Stimulated activated CD8-positive, alpha-beta memory T cell treated with anti-CD3 and anti-CD28 coated beads, Interleukin-15, amount 100 ng/mL, for 4 hours (primary cell): Measurements from ENCODE around the gene RAB4A.
"Not testable (repeated sequence)": the region's sequence is repeated elsewhere in the genome, so short reads cannot be mapped to it uniquely, and the experiment has no call there.

Source experiments
- DNase-seq, 2 donors: peaks; one replicate each; pipeline ENCODE4 v3.0.0-alpha.2; 2020; ENCODE audit warnings: low read depth in 2 of 2

The RAB4A gene

DNA sequence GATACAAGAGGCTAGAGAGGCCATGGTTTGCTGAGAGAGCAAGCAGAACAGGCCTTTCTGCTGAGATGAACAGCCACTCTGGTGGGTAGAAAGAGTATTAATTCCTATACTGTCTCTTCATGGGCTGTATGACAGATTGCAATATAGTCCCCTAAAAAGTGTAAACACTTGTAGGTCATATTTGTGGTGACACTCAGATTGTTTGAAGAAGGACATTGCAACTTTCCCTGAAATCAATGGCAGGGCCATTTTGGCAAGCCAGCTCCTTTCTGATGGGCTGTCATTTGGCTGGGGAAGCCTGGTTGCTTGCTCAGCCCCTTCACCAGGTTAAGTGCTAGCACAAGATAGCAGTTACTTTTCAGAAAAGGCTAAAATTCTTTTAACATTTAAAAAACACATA, 27.5 kb downstream of the RAB4A start:
- DNase-seq = no peak

DNA sequence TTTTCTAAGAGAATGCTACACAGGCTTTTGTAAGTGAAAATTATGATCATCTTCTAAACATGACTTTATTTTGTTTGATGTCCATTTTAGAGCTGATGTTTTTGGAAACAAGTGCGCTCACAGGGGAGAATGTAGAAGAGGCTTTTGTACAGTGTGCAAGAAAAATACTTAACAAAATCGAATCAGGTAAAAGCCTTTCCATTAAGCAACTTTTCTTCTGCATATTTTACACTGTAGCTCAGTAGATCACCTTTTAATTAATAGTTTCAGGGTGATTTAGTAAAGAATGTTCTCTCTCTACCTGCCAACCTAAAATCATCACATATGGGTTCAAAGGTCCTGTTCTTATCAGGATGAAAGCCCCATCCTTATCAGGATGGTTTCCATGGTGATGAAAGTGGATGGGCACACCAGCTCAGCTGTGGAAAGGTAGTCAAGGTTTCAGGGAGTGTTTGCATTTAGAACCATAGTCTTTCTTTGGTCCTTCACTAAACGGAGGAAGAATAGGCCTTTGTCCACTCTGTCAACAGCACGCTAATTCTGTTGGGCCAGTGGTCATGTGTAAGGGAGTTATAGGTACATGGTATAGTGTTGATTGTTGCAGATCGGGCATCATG, 28.1 kb downstream of the RAB4A start:
- no peak for DNase-seq

DNA sequence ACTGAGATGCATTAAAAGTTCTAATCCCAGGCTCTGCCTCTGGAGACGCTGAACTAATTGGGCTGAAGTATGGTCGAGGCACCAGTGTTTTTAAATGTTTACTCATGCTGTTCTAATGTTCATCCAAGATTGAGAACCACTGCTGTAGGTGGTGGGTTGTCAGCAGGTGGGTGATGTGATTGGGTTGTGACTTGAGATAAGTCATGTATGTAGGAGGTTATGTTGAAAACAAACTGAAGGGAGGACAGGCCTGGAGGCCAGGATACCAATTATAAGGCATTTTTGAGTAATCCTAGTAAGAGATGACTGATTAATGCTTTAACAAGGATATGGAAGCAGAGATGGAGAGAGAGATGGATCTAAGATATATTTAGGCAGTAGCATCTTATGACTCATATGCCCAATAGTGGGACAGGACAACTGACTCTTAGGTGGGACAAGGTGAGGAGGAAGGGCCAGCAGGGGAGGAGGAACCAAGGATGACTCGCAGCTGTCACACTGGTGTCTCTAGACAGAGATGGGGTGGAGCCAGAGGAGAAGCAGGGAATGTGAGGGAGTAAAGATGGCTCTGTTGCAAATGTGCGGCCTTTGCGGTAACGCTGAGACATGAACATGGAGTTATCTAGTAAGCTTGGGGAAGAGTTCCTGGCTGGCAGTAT, 29.3 kb downstream of the RAB4A start:
- no peak for DNase-seq

DNA sequence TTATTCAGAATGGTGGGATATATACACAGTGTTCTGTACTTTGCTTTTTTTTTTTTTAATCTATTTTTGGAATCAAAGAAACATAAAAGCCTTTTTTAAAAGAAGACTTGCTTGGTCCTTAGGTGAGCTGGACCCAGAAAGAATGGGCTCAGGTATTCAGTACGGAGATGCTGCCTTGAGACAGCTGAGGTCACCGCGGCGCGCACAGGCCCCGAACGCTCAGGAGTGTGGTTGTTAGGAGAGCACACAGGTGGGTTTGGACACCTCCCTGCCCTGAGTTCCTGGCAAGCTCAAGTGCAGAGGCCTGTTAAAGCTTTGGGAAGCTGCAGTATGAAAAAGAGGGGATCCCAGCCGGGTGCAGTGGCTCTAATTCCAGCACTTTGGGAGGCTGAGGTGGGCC, 31.8 kb downstream of the RAB4A start:
- DNase-seq = no peak

DNA sequence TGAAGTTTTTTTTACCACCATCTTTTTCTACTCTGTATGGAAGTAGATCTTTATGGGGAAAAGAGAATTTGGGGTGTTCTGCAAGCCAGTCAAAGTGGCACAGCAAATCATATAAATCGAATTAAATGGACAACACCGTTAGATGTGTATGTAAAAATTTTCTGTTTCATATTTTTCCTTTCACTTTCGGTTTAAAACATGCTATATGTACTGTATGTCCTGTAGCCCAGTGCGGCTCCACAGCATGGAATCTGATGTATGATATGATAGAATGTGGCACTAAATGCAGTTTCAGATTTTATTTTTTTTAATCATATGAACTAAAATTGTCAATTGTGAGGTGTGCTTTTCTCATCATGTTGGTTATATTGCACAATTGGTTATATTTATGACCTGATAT, 32.9 kb downstream of the RAB4A start:
- no peak for DNase-seq

DNA sequence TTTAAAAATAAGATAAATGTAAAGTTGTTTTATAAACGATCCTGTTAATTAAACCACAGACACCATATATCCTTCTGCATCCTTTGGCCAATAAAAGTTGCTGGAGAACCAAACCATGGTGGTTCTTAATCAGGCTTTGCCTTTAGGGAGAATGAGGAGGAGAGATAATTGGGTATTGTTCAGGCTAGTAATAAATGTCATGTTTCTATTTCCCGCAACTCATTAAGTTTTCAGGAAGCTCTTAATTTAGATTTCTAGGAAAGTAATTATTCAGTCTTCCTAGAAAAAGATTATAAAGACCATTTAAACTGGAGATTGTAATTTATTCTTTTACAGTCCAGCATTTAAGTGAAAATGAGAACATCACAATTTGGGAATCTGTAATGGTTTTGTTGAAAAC, 34.5 kb downstream of the RAB4A start:
- DNase-seq = no peak

DNA sequence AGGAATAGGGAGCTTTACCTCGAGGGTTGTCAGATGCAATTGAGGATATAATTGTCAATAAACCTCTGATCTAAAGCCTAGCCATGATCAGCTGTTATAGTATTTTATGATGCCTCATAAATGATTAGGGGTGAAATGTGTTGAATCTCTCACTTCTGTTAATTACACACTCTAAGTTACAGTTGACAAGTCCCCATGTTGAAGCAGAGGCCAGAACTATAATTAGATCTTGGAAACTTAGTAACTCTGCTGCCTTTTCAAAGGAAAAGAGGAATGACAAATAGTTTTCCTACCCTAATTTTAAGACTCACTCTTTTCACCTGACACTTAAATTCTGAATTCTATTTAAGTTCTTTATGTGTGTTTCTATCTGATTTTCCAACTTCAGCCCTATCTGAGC, 38.2 kb downstream of the RAB4A start:
- no peak for DNase-seq

DNA sequence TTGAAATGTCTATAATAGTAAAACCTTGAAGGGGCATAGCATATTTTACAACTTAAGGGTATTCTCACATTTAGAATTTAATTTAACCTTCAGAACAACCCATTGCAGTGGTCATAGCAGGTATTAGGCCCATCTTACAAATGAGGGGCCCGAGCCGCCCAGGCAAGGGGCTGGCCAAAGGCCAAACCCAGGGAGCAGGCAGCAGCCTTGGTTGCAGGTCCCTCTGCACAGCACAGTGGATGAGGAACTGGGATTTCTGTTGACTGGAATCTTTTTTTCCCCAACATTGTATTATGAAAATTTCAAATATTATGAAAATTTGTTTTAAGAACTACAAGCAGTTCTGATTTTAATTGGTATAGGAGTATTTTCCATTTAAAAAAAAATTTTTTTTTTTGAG, 38.8 kb downstream of the RAB4A start:
- DNase-seq = no peak

DNA sequence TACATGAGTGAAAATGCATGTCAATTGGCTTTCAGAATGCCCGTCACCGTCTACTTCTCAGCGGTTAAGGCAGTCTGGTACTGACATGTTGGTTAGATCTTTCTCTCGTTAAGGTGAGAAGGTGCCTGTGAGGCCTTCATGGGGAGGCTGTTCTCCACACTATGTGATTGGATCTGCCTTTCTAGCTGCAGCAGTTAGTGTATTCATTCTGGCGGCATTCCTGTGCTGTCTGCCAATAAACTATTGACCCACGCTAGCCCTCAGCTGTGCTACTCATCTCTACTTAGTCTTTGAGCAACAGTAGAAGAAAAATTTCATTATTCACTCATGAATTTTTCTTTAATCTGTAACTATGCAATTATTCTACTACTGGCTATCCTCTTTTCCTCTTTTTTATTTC, 39.9 kb downstream of the RAB4A start:
- no peak for DNase-seq

DNA sequence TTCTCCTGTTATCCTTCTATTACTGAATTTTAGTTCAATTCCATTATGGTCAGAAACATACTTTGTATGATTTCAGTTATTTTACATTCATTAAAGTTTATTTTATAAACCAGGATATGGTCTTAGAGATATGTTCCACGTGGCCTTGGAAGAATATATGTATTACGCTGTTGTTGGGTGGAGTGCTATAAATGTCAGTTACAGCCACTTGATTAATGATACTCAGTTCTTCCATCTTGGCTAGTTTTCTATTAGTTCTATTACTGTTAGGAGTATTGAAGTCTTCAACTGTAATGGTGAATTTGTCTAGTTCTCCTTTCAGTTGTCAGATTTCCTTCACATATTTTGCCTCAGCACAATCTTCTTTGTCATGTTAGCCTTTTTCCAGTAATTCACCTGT, 45.3 kb downstream of the RAB4A start:
- DNase-seq = no peak

DNA sequence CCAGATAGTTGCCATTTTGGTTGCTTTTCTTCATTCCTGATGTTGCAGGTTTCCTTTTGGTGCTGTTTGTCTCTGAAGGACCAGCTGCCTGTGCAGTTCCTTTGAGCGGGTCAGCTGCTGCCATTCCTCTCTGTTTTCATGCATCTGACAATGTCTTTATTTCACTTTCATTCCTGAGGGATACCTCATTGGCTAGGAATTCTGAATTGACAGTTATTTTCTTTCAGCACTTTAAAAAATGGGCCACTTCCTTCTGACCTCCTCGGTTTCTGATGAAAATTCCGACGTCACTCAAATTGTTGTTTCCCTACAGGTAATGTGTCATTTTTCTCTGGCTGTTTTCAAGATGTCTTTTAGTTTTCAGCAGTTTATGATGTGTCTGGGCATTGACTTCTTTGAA, 47.1 kb downstream of the RAB4A start:
- no peak for DNase-seq

DNA sequence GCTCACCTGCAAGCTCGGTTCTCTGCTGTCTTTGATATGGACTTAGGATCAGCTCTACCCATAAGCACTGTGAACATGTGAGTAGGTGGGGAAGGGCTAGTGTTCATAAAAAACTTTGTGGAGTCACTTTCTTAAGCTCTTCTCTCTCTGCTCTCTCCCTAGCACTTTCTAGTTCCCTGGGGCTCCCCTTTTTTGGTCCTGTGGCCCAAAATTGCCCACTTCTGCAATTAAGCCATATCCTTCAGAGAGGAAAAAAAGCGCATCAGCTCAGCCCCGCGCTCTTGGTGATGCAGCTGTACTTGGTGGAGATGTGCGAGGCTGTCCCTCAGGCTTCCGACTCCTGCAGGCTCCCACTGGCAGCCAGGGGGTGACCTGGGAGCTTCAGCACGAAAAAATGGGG, 48.6 kb downstream of the RAB4A start:
- DNase-seq = no peak

DNA sequence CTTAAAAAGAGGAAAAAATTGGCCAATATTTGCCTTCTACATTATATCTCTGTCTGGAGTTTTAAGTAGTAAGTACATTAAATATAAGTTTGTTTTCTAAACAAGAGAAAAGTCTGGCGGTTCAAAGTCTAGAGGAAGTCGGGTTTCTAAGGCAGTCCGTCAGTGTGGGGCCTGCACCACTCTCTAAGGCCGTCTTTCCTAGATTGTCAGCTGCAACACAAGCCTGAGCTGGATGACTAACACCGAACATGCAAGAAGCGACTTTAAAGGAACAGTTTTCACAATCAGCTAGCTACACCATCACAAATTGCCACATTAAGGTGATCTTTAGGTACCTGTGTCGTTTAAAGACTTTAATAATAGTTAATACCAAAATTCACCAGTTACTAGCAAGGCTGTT, 52.3 kb downstream of the RAB4A start:
- DNase-seq = no peak

DNA sequence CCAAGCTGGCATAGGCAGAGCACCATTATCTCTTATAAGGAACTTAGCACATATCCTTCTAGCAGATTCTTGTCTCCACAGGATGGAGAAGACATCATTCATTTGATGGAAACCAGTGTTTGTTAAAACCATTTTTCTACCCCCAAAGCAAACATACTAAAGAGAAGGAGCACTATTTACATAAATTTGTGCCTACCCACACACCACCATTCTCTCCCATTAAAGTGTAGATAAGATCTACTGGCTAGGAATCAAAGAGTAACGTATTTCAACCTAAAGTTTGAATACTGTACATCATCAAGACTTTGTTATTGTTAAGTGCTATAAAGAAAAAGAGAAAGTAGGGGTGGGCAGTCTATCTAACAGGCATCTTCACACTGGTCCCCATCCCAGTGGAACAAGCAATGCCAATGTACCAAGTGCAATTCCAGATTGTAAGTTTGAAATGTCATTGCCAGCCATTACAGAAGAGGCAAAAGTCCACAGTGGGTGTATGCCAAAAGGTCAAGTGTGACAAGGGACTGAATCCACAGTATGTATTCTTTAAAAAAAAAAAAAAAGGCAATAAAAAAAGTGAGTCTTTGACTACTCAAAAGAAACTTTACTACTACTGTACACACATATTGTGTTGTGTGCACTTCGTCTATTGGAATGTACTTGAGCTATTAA, 53.1 kb downstream of the RAB4A start:
- DNase-seq = no peak

DNA sequence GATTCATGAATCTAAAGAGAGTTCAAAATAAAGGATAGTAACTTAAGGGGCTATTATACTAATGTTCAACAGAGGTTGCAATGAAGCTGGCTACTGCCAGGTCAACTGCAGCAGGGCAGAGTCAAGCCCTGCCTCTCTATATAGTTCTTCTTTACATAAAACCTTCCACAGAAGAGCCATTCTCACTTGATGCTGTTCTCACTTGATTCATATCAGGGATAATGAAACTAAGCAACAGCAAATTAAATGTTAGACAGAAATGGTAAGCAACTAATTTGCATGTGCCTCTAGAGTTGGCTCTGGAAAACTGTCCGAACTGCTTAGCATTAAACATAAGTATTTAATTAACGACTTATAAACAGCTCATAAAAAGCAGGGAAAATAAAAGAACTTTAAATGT, 54.5 kb downstream of the RAB4A start:
- DNase-seq = no peak

DNA sequence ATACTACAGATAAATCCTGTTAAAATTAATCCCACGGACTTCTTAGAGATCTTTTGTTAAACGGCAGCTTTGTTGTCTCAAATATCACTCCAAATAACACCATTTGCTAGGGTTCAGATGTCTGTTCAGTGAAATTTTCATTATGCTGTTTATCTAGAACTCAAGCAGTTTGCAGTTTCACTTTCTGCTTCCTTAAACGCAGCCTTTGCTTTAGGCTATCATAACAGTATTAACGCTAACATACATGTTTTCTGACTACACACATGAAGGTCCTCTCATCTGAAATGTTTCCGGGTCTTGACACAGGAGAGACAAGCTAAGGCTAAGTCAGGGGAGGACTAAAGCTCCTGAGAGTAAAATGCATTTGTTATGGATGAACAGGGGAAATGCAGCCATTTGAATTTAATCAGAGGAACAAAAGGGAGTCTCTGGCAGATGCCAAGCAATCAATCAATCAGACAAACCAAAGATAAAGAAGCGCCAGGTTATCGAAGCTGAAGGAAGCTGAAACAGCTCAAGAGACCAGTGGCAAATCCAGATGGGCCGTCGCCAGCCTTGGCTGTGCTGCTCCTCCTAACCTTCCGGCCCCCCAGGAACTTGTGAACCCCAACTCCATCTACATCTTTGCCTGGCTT, 55.1 kb downstream of the RAB4A start:
- no peak for DNase-seq

DNA sequence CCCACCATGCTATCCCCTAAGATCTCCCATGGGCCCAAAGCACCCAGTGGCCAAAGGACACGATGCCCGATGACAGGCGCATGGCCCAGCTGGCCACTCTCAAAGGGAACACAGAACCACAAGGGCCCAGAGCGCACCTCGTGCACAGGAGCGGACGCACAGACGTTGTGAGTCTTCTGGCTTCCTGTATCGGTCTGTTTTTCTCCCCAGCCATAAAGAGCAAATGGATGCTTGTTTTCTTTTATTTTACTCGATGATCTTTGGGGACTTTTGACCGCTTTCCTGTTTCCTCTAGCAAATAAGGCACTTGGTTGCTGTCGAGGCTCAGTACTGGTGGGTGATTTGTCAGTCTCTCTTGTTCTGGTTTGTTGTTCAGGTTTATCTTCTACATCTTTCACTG, 55.7 kb downstream of the RAB4A start:
- DNase-seq = no peak

DNA sequence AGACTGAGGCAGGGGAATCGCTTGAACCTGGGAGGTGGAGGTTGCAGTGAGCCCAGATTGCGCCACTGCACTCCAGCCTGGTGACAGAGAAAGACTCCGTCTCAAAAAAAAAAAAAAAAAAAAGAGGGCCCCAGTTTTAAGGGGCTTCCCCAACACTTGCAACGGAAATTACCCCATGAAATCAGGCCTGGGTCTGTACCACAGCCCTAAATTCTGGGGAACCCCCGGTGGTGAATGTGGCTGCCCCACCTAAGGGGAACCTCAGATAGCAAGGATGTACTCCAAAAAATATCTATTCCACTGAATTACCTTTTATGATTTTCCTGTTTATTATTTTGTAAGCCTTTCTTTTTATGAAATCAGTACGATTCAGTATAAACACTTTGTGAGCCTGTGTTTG, 56.9 kb downstream of the RAB4A start:
- DNase-seq = not testable (repeated sequence)

DNA sequence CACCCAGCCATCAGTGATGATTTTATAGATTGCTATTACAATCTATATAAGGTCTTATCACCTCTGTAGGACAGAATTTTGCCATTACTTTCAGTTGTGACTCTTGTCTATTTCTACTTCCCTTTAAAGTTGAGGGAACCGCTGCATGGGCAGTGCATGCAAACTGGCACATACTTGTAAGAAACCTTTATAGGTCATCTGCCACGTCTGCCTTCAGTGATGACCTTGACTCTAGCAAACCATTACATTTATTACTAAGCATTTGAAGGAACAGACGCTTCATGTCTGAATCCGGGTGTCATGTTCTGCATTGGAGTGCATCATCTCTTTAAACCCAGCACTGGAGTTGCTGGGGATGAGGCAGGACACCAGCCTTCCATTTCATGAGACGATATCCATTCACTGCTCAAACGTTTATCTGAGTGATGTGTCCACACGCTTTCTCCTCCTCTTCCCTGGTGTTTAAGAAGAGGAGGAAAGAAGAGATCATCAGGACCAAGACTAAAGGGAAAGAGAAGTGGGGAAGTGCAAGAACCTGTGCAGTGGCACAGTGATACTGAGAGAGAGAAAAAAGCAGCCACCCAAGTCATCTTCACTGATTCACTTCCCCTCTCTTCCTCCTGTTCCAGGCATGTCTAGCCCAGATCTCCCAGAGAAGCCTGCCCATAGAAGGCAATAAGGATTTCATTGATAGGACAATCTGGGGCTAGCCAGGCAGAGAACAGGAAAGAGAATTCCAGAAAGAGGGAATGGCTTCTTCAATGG, 57.9 kb downstream of the RAB4A start:
- no peak for DNase-seq

DNA sequence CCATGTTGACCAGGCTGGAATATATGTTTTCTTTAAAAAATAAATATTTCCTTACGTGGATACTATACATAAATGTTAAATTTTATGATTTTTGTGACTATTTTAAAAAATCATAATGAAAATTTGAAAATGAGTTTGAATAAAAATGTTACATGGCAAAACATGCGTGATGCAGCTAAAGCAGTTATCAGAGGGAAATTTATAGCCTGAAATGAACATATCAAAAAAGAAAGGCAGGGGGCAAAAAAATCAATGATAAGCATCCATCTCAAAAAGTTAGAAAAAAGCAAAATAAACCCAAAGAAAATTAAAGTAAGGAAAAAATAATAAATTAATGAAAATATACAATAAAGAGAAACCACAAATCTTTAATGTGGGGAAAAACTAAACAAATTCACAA, 63.4 kb downstream of the RAB4A start:
- DNase-seq = no peak

DNA sequence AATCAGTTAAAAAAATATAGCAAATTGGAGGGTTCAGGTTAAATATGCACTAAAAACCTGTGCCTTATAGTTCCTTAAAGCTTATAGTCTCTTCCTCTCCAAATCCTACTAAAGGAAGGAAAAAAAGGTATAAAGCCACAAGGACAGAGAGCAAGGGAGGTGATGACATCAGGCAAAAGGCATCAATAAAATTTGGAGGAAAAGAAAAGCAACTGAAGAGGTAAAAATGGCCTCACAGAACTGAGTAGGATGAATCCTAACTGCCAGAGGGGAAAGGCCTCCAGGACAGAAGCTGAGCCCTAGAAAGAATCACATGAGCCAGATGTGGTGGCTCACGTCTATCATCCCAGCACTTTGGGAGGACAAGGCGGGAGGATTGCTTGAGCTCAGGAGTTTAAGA, 63.8 kb downstream of the RAB4A start:
- no peak for DNase-seq

DNA sequence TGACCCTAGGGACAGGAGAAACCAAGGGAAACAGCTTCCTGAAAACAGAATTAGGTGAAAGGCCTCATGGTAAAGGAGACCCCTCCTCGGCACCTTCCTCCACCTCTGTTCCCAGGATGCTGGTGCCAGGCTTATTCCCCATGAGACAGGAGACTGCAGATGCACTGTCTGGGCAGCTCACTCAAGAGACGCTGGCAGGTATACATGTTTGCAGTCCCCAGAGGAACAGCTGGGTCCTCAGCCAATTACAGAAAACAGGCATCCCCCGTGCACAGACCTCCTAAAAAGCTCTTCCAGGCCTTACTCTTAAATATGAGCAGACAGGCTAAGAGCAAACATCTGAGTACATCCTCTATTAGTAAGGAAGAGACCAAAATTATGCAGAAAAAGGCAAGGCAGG, 65.4 kb downstream of the RAB4A start:
- no peak for DNase-seq
